Prostate gland (tissue), 2 donors: ENCODE data around the gene FANK1. TPM values are rescaled to one million over a fixed set of nuclear protein-coding genes. Genes with fewer than 3 reads are reported as not detected.

Experiments
- DNase-seq: peaks from one replicate; pipeline ENCODE4 v3.0.0-alpha.2; 2019; ENCODE audit warnings: low spot score
- H3K27ac ChIP-seq, 2 donors: fragments of 200-600 bp; sonication (generic); 2 replicates each; pipeline ENCODE4 v1.5.1; 2017 to 2019
- H3K27me3 ChIP-seq: fragments of 200-600 bp; sonication (generic); replicated peaks from 2 replicates; pipeline ENCODE4 v1.5.1; 2019; ENCODE audit not compliant: insufficient read depth
- H3K36me3 ChIP-seq, 2 donors: fragments of 200-600 bp; sonication (generic); 1 replicate in 1 of 2; 2 replicates in 1 of 2; pipeline versions ENCODE4 v1.5.1 to v1.8.1; 2017 to 2019
- H3K4me1 ChIP-seq: fragments of 200-600 bp; sonication (generic); replicated peaks from 2 replicates; pipeline ENCODE4 v1.5.1; 2019
- H3K4me3 ChIP-seq, 2 donors: fragments of 200-600 bp; sonication (generic); 2 replicates each; pipeline ENCODE4 v1.5.1; 2017 to 2019
- H3K9me3 ChIP-seq: fragments of 200-600 bp; sonication (generic); 2 replicates; pipeline ENCODE4 v1.5.1; 2017
- POLR2A ChIP-seq: fragments of 450-650 bp; IDR thresholded peaks from one replicate; pipeline ENCODE4 v1.6.1; 2016; ENCODE audit warnings: antibody characterized with exemption, mild to moderate bottlenecking
- POLR2AphosphoS5 ChIP-seq: sonication (generic); formaldehyde crosslinking; IDR thresholded peaks from one replicate; pipeline ENCODE4 v1.6.1; 2017; ENCODE audit warnings: antibody characterized with exemption
- WGBS: methylation state at CpG from one replicate; pipeline ENCODE4 v1.1.5; 2018; 5-methylcytosine and 5-hydroxymethylcytosine counted together
- intact Hi-C: fragments of 100-400 bp; cut with DNase I; formaldehyde crosslinking; loops from one replicate; pipeline ENCODE4 v1.14.2; 2022
- total RNA-seq, 2 donors: library from RNA; depleted of rRNA; stranded (reverse); fragments of >200 nt; gene quantifications; one replicate each; pipeline ENCODE4 v1.1.0, GENCODE V29; 2016
- TF ChIP-seq, protein P1 (sequence below), 4 experiments: fragments of 200-600 bp in 2 of 4; fragments of 450-650 bp in 2 of 4; sonication (generic) in 2 of 4; IDR thresholded peaks; 1 replicate in 3 of 4; 2 replicates in 1 of 4; pipeline ENCODE4 v1.5.1; 2016 to 2019; ENCODE audit warnings: antibody characterized with exemption in 4 of 4, mild to moderate bottlenecking in 2 of 4, moderate library complexity in 2 of 4

The FANK1 gene
- total RNA-seq, 2 donors from 2014 or later, result 2.6 to 7.9 TPM

GRCh38 chr10:126041804-126042231 lies 145.5 kb downstream of the FANK1 start:
- peak; percentile 15 for DNase-seq
- Histone ChIP-seq H3K27me3 (no peaks in the 10 kb centered on the region), H3K4me3 (no peak overlapping the region), H3K27ac (no peak overlapping the region), H3K36me3 (no peaks in the 10 kb centered on the region), H3K4me1 (no peaks in the 10 kb centered on the region), H3K9me3 (no peaks in the 10 kb centered on the region)
- intact Hi-C loops, result no loop called here
- TF ChIP-seq, protein P1, sequence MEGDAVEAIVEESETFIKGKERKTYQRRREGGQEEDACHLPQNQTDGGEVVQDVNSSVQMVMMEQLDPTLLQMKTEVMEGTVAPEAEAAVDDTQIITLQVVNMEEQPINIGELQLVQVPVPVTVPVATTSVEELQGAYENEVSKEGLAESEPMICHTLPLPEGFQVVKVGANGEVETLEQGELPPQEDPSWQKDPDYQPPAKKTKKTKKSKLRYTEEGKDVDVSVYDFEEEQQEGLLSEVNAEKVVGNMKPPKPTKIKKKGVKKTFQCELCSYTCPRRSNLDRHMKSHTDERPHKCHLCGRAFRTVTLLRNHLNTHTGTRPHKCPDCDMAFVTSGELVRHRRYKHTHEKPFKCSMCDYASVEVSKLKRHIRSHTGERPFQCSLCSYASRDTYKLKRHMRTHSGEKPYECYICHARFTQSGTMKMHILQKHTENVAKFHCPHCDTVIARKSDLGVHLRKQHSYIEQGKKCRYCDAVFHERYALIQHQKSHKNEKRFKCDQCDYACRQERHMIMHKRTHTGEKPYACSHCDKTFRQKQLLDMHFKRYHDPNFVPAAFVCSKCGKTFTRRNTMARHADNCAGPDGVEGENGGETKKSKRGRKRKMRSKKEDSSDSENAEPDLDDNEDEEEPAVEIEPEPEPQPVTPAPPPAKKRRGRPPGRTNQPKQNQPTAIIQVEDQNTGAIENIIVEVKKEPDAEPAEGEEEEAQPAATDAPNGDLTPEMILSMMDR (IDR thresholded peaks at IDR 0.05), result no peak
- TF ChIP-seq POLR2AphosphoS5, result peak; percentile 26
- no peak for TF ChIP-seq POLR2A
- 35% methylated on average over 12 of the region's 12 CpGs for WGBS

DNA sequence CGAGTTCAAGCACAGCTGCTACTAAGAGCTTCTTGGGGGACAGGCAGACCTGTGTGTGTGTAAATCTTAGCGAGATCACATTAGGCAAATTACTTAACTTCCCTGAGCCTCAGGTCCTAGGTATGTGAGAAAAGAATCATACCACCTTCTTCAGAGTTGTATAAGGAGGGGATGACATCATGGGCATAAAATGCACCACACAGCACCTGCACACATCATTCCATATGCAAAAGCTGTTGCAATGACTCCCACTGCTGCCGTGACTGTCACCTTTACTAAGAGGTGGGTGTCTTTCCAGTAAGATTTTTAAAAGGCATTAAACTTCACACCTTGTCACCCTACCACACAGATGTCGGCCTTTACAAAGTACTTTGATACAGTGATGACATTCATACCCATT lies 146.0 kb downstream of the FANK1 start:
- H3K36me3 ChIP-seq, result no peaks in the 10 kb centered on the region
- H3K4me1 ChIP-seq, result no peaks in the 10 kb centered on the region
- no peak overlapping the region for H3K4me3 ChIP-seq
- H3K9me3 ChIP-seq, result no peaks in the 10 kb centered on the region
- intact Hi-C loops, result no loop called here
- 77% methylated on average over 4 of the region's 4 CpGs for WGBS
- TF ChIP-seq, protein P1 (IDR thresholded peaks at IDR 0.05), result no peak
- no peak for TF ChIP-seq POLR2AphosphoS5
- TF ChIP-seq POLR2A, result no peak
- no peak for DNase-seq
- H3K27ac ChIP-seq, result no peak overlapping the region
- no peaks in the 10 kb centered on the region for H3K27me3 ChIP-seq

GRCh38 chr10:126042906-126043305 lies 146.5 kb downstream of the FANK1 start:
- no peaks in the 10 kb centered on the region for H3K27me3 ChIP-seq
- H3K4me1 ChIP-seq, result no peaks in the 10 kb centered on the region
- H3K36me3 ChIP-seq, result no peaks in the 10 kb centered on the region
- no peak for DNase-seq
- no peak overlapping the region for H3K4me3 ChIP-seq
- 83% methylated on average over 10 of the region's 10 CpGs for whole genome bisulfite sequencing
- intact Hi-C loops, result no loop called here
- no peaks in the 10 kb centered on the region for H3K9me3 ChIP-seq
- H3K27ac ChIP-seq, result no peak overlapping the region
- TF ChIP-seq POLR2AphosphoS5 (no peak), POLR2A (no peak)
- TF ChIP-seq, protein P1 (IDR thresholded peaks at IDR 0.05), result no peak

GRCh38 chr10:126043389-126043788 lies 147.0 kb downstream of the FANK1 start:
- no peak overlapping the region for H3K4me3 ChIP-seq
- intact Hi-C loops, result no loop called here
- H3K4me1 ChIP-seq, result no peaks in the 10 kb centered on the region
- 70% methylated on average over 10 of the region's 10 CpGs for WGBS
- TF ChIP-seq, protein P1 (IDR thresholded peaks at IDR 0.05), result no peak
- TF ChIP-seq POLR2A (no peak), POLR2AphosphoS5 (no peak)
- no peak for DNase-seq
- H3K27me3 ChIP-seq, result no peaks in the 10 kb centered on the region
- H3K27ac ChIP-seq, result no peak overlapping the region
- H3K36me3 ChIP-seq, result no peaks in the 10 kb centered on the region
- H3K9me3 ChIP-seq, result no peaks in the 10 kb centered on the region

DNA sequence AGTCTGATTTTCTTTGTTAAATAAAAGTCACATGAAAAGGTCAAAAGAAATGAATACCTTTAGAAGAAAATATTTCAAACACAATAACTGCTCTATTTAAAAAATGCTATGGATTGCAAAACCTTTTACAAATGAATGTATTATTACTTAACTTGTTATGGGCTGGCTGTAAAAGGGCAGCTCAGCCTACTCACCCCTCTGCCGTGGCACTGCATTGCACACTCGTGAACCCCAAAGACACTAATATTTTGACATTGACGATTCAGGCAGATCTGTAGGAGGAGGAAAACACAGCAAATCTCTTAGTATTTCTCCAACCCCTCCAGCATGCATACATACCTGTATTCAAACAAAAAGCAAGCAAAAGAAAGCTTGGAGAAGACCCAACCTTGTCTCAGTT lies 149.5 kb downstream of the FANK1 start:
- no peaks in the 10 kb centered on the region for H3K4me1 ChIP-seq
- H3K36me3 ChIP-seq, result no peaks in the 10 kb centered on the region
- no peak overlapping the region for H3K4me3 ChIP-seq
- H3K27ac ChIP-seq, result no peak overlapping the region
- intact Hi-C loops, result no loop called here
- no peaks in the 10 kb centered on the region for H3K9me3 ChIP-seq
- no peak for TF ChIP-seq POLR2AphosphoS5
- TF ChIP-seq, protein P1 (IDR thresholded peaks at IDR 0.05), result no peak
- no peak for TF ChIP-seq POLR2A
- H3K27me3 ChIP-seq, result no peaks in the 10 kb centered on the region
- DNase-seq, result no peak
- WGBS, result 62% methylated on average over 3 of the region's 3 CpGs
